HL-60/S4 treated with phorbol 12-myristate 13-acetate at 8.2 ng/mL for 4 days and 3 days (cell line): ENCODE results near the gene NODAL.

Source experiments
- in situ Hi-C: fragments of 300-500 bp; cut with MboI; formaldehyde crosslinking; loops from 2 replicates; pipeline ENCODE4 v1.15.0; 2022; ENCODE audit warnings: low sequenced_read_pairs

NODAL gene

GRCh38 chr10:70465278-70465677 lies 23.8 kb upstream of the NODAL start:
- in situ Hi-C loops: loop anchor here (10.0 kb wide), 1 partner anchor 50 kb away; no protein-coding TSS in a partner anchor

GRCh38 chr10:70462349-70462984 lies 21.0 kb upstream of the NODAL start:
- in situ Hi-C loops: loop anchor here (10.0 kb wide), 1 partner anchor 52 kb away; no protein-coding TSS in a partner anchor

- in situ Hi-C loops: loop anchor here (10.0 kb wide), 1 partner anchor 53 kb away; no protein-coding TSS in a partner anchor
Observed at GRCh38 chr10:70461397-70462348, 20.2 kb upstream of the NODAL start.

- in situ Hi-C loops: loop anchor here (10.0 kb wide), 1 partner anchor 55 kb away; no protein-coding TSS in a partner anchor
Observed at GRCh38 chr10:70459774-70460490, 18.5 kb upstream of the NODAL start.

GRCh38 chr10:70459061-70459773 lies 17.7 kb upstream of the NODAL start:
- in situ Hi-C loops: no loop called here

- in situ Hi-C loops: no loop called here
Observed at GRCh38 chr10:70458329-70459060, 17.0 kb upstream of the NODAL start.

GRCh38 chr10:70457759-70458305 lies 16.4 kb upstream of the NODAL start:
- in situ Hi-C loops: no loop called here

GRCh38 chr10:70456164-70456563 lies 14.7 kb upstream of the NODAL start:
- in situ Hi-C loops: no loop called here

GRCh38 chr10:70455213-70455630 lies 13.7 kb upstream of the NODAL start:
- in situ Hi-C loops: no loop called here

GRCh38 chr10:70448236-70448635 lies 6.8 kb upstream of the NODAL start:
- in situ Hi-C loops: no loop called here

GRCh38 chr10:70445718-70446657 lies 4.5 kb upstream of the NODAL start:
- in situ Hi-C loops: no loop called here

GRCh38 chr10:70444744-70445143 lies 3.3 kb upstream of the NODAL start:
- in situ Hi-C loops: no loop called here

GRCh38 chr10:70442332-70442988 lies 979 bp upstream of the NODAL start:
- in situ Hi-C loops: no loop called here

GRCh38 chr10:70441895-70442309 lies 421 bp upstream of the NODAL start:
- in situ Hi-C loops: no loop called here

GRCh38 chr10:70440296-70441160 lies 953 bp downstream of the NODAL start:
- in situ Hi-C loops: no loop called here

GRCh38 chr10:70437721-70438120 lies 3.8 kb downstream of the NODAL start:
- in situ Hi-C loops: no loop called here
